Measurements from ENCODE around the gene PITPNC1. TPM values are rescaled to one million over a fixed set of nuclear protein-coding genes. Genes with fewer than 3 reads are reported as not detected.
A peak's percentile ranks its signal among the peaks of the same experiment; 100 is the strongest.

Gene PITPNC1
- total RNA-seq, 1 donor from 2014 or later = 18.4 TPM

DNA sequence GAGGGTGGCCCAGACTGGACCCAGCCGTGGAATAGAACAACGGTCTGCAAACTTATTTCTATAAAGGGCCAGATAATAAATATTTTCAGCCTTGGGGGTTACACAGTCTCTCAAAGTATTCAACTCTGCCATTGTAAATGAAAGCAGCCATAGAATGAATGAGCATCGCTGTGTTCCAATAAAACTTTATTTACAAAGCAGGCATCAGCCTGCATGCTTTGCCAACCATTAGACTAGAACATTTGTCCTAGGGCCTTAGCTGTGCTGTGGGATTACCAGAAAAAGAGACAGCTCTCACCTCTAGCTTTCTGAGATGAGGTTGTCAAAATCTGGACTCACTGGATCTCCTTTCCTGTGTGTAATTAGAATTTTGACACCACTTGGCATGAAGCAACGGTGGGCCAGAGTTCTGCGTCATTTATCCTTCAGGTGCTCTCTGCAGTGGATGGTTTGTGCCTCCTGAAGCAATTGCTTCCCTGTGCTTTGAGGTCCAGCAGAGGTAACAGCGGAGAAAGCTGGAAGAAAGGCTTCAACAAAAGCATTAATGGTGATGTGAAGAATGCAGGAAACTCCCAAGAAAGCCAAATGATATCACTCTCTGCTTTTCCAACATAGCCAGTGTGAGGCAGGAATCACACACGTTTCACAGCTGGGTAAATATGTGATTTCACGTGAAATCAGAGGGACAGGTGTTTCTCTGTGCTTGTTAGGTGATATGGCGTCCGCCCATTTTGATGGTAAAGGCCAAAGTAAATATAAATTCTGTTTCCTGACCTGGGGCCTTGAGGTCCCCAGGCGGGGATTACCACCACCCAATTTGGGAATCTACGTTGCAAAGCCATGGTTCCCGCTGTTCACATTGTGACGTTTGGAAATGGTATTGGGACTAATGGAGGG is 148.4 kb downstream of the PITPNC1 start:
- H3K4me3 ChIP-seq (ENCODE audit: low read depth, low read length) = no peak overlapping the region
- no peak for DNase-seq (ENCODE audit: low read depth)
- TF ChIP-seq, protein P1, sequence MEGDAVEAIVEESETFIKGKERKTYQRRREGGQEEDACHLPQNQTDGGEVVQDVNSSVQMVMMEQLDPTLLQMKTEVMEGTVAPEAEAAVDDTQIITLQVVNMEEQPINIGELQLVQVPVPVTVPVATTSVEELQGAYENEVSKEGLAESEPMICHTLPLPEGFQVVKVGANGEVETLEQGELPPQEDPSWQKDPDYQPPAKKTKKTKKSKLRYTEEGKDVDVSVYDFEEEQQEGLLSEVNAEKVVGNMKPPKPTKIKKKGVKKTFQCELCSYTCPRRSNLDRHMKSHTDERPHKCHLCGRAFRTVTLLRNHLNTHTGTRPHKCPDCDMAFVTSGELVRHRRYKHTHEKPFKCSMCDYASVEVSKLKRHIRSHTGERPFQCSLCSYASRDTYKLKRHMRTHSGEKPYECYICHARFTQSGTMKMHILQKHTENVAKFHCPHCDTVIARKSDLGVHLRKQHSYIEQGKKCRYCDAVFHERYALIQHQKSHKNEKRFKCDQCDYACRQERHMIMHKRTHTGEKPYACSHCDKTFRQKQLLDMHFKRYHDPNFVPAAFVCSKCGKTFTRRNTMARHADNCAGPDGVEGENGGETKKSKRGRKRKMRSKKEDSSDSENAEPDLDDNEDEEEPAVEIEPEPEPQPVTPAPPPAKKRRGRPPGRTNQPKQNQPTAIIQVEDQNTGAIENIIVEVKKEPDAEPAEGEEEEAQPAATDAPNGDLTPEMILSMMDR (conservative IDR thresholded peaks at IDR 0.05; ENCODE audit: low read depth, low read length) = no peak

DNA sequence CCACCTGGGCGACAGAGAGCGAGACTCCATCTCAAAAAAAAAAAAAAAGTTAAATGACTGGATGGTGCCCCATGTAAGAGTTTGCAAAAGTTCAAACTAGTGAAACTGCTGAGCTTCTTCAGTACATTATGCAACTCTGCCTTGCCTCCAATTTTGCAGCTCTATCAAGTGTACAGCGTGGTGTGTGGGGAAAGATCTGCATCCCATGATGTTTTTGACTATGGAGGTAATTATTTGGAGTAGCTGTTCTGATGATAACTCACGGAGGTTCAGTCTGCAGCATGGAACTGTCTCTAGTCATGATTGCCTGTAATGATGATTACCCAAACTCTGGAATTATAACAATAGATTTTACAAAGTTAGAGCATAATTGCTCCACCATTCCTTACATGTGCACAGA is 149.6 kb downstream of the PITPNC1 start:
- TF ChIP-seq, protein P1 (conservative IDR thresholded peaks at IDR 0.05; ENCODE audit: low read depth, low read length) = no peak
- H3K4me3 ChIP-seq (ENCODE audit: low read depth, low read length) = no peak overlapping the region
- DNase-seq (ENCODE audit: low read depth) = no peak

DNA sequence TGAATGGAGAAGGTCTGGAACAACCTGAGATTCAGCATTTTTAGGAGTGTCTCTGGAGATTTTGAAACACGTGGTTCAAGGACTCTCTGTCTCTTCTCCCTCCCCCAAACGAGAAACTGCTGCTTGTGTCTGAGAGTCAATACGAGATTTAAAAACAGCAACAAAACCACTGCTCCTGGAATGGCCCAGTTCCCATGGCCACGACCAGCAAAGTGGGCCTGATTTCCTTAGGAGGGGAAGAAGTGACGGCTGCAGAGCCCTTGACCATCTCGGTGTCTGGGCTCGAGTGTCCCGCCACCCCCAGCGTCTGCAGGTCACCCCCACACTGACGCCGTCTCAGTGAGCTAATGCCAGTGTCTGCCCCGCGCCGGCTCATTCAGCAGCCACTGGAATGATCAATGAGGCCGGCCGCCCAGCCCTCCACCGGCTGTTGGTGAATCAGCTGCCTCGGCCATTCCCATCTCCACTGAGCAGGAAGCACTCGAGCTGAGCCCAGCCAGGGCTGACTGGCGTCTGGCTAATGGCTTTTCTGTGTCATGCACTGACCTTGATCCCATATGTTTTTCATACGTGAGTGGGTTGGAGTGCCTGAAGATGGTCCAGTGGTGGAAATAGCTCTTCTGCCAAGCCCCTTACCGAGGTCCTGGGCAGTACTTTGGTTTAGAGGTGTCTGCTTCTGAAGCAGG is 151.8 kb downstream of the PITPNC1 start:
- H3K4me3 ChIP-seq (ENCODE audit: low read depth, low read length) = peak overlapping the region; percentile 47
- TF ChIP-seq, protein P1 (conservative IDR thresholded peaks at IDR 0.05; ENCODE audit: low read depth, low read length) = peak; percentile 2
- DNase-seq (ENCODE audit: low read depth) = peak; percentile 56

DNA sequence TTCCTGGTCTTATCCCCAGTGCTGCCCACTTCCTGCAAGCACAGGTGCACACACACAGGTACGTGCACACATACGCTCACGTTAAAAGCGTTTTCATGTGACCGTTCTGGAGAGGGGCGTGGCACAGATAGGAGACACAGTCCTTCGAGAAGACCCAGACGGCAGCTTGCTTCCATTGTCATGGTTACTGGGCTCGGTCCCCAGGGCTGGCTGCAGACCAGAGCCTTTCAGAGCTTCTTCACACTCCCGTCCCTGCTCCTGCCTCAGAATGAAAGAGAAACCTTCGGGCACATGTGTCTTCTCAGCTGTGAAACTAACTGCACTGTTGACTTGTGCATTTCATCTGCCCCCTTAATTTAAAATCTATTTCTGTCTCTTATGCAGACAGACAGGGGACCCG is 154.2 kb downstream of the PITPNC1 start:
- DNase-seq (ENCODE audit: low read depth) = no peak
- peak overlapping the region; percentile 24 for H3K4me3 ChIP-seq (ENCODE audit: low read depth, low read length)
- TF ChIP-seq, protein P1 (conservative IDR thresholded peaks at IDR 0.05; ENCODE audit: low read depth, low read length) = no peak

DNA sequence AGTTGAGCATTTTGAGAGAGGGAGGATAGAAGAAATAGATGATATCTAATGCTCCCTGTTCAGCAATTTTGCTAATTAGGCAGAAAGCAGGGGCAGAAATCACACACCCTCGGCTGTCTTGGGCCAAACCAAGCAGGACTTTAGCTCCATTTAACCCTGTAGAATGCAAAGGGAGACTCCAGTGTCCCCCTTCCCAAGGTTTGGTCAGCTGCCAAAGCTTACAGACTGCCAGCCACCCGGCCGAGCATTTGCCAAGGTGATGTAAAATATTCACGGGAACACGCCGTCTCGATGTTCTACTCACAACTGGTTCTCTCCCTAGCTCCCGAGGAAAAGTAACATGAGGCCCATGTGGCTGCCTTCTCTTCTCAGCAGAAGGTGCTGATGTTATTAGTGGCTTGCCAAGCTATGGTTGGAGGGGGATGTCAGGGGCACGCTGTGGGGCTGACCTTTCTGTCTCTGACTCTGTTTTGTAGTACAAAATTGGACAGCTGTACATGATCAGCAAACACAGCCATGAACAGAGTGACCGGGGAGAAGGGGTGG is 155.3 kb downstream of the PITPNC1 start:
- DNase-seq (ENCODE audit: low read depth) = no peak
- TF ChIP-seq, protein P1 (conservative IDR thresholded peaks at IDR 0.05; ENCODE audit: low read depth, low read length) = no peak
- no peak overlapping the region for H3K4me3 ChIP-seq (ENCODE audit: low read depth, low read length)

DNA sequence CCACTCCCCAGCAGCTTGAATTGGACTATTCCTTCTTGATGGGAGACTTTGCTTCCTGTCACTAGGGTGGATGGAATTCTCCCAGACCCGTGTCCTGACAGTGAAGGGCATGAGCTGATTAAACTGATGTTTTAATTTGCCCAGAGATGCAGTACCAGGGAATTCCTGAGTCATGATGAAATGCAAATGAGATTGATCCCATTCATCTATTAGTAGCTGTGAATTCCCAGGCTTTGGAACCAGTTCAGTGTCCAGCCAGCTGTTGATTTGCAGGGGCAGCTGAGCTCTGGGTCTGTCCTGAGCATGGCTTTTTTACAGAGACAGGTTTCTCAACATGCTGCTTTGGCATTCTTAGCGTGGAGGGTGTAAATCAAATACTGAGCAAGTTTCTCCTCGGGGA is 157.9 kb downstream of the PITPNC1 start:
- TF ChIP-seq, protein P1 (conservative IDR thresholded peaks at IDR 0.05; ENCODE audit: low read depth, low read length) = no peak
- DNase-seq (ENCODE audit: low read depth) = peak; percentile 23
- H3K4me3 ChIP-seq (ENCODE audit: low read depth, low read length) = no peak overlapping the region
